ENCODE measurements around the gene IGFBP2.

- TF ChIP-seq POLR2AphosphoS5 (IDR thresholded peaks at IDR 0.05; ENCODE audit: borderline replicate concordance, low read depth, low read length) (no peak), EZH2 (IDR thresholded peaks at IDR 0.05) (no peak)
Measured at GRCh38 chr2:216678813-216679657, 45.8 kb downstream of the IGFBP2 start.

Data from SK-N-MC (cell line).